NOMO-1 treated with dmso at 0.1 percent for 144 hours (cell line): ENCODE data around the gene MGAT5B.

Experiments
- DNase-seq: peaks from one replicate; lab custom pipeline; 2025; ENCODE audit not compliant: unreplicated experiment; lab: John Stamatoyannopoulos, UW

The MGAT5B gene

DNA sequence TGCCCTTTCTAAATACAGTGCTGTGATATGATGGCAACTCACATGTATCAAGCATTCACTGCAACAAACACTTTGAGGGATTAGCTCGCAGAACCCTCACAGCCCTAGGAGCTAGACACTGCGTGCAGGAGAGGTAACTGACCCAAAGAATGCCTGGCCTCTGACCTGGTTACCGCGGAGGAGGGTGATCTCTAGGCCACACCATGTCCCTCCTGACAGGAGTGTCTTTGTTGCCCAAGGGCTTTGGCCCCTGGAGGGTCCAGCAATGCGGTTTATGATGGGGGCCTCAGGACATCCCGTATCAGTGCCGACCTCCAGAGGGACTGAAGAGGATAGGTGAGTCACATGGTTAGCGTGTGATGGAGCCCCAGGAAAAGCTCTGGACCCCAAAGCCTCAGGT, 130.6 kb downstream of the MGAT5B start:
- no peak for DNase-seq
